Stimulated activated CD8-positive, alpha-beta memory T cell treated with anti-CD3 and anti-CD28 coated beads, Interleukin-4, amount 100 ng/mL, for 4 hours (primary cell): ENCODE results near the gene GSK3B.

Experiments used
- DNase-seq, 2 donors: peaks; one replicate each; pipeline ENCODE4 v3.0.0-alpha.2; 2020; ENCODE audit warnings: low read depth in 2 of 2, low spot score in 1 of 2

GSK3B gene

DNA sequence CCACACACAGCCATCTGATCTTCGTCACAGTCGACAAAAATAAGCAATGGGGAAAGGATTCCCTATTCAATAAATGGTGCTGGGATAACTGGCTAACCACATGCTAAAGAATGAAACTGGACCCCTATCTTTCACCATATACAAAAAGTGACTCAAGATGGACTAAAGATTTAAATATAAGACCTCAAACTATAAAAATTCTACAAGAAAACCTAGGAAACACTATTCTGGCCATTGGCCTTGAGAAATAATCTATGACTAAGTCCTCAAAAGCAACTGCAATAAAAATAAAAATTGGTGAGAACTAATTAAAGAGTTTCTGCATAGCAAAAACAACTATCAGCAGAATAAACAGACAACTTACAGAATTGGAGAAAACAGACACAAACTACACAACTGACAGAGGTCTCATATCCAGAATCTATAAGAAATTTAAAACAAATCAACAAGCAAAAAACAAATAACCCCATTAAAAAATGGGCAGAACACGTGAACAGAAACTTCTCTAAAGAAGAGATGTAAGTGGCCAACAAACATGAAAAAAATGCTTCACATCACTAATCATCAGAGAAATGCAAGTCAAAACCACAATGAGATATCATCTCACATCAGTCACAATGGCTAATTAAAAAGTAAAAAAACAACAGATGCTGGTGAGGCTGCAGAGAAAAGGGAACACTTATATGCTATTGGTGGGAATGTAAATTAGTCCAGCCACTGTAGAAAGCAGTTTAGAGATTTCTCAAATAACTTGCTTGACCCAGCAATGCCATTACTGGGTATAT lies 208.3 kb downstream of the GSK3B start:
- DNase-seq = no peak

DNA sequence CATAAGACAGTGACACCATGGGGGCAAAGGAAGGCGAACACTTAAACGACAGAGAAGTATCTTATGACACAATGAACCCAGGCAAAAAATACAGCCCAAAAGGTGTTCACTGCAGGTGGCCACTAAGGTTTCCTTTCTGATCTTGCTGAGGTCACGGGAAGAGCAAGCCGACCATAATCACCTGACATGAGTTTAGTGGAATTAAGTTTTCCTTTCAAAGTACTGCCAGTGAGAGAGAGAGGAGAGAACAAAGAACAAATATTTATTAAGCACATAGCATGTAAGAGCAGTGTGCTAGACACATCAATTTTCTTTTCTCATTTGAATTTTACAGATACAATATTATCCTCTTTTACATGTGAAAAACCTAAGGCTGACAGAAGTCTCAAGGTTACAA lies 210.1 kb downstream of the GSK3B start:
- no peak for DNase-seq

DNA sequence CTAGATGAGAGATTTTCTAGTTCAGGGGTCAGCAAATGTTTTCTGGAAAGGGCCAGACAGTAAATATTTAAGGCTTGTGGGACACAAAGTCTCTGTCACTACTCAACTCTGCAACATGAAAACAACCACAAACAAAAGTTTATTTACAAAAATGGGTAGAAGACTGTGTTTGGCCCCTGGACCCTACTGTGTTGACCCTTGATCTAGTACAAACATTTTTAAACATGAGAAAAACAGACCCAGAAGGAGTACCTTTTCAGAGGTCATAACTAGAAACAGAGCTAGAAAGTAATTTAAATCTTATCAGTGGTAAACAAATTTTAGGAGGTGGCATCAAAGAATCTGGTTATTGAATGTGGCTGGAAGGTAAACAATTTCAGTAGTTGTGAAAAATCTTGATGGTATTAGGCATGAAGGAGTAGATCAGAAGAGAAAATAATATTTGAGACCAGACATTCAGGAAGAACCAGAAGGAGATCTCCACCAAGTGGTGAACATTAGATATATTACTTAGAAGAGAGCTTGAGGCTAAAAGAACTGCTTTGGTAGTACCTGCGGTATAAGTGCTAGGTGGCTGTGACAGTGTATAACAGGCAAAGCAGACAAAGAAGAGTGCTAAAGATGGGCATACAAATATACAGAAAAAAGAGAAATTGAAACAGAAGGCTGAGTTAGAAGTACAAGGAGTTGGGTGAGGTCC lies 210.6 kb downstream of the GSK3B start:
- no peak for DNase-seq

DNA sequence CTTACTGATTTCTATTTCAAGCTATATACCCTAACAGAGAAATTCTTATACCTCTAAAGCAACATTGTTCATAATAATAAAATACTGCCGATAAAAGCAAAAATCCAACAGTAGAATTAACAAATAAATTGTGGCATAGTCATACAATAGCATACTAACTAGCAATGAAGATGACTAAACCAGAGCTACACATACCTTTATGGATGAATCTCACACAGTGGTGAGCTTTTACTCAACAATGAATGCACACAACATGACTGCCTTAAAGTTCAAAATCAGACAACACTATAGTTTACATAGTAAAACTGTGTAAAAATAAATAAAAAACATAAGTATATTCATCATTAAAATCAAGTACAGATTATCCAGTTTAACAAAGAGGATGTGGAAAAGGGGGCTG lies 213.3 kb downstream of the GSK3B start:
- DNase-seq = no peak

DNA sequence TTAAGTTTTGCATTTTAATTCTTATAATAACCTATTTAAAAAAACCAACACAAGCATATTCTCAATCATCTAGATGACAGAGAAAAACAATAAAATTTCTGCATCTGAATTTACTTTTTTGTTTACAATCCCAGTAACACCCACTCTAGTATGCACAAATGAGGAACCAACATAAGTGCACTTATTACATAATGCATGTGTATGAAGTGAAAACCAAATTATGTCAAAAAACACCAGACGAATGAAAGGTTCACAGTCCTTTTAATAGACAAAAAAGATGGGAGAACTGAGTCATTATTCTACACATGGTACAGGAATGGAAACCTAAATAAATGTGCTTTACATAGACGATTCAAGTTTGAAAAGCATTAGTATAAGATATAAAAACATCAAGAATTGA lies 220.6 kb downstream of the GSK3B start:
- DNase-seq = no peak

DNA sequence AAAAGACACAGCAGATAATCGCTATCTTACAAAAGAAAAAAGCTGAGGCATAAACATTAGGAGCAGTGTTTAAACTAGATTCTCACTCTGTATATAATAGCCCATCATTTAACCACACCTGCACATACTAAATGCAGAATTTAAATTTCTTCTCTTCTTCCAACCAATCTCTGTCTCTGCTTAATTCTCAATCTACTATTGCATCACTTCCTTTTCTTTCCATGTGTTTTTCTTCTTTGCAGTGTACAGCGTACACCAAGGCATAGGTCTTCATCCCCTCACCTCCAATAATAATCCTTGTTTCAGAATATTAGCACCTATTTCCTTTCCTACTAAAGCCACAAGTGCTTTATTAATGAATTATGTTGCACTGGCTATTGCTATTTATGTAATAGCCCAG lies 221.5 kb downstream of the GSK3B start:
- DNase-seq = no peak

DNA sequence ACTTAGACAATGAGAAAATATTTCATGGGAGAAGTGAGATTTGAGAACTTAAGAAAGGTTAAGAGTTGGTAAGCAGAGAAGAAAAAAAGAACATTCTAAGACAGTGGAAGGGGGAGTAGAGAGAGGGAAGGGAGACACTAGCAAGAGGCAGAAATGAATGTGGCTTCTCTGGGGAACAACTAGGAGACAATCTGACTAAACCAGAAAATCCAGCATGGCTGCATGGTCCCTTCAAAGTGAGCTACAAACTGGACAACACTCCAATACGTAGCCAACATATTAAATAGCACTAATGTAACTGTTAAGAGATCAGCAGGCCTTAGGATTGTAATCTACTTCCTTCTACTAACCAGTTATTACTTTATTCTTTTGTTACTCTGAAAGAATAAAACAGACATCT lies 222.7 kb downstream of the GSK3B start:
- no peak for DNase-seq

DNA sequence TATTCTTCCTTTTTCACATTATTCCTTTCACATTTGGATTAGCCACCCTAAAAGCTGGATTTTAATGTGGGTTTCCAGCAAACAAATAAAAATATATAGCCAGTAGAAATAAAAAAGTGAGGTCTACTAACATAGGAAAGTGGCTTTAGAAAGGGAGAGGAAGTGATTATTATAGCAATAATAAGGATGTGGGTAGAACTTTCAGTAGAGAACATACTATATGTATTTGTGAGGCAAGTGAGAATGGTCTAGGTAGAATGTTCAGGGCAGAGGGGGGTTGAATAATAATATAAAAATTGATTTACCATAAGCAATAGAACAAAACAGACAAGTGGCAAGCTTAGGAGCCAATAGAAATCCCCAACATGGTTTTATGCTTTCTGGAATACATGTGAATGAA lies 223.7 kb downstream of the GSK3B start:
- no peak for DNase-seq

DNA sequence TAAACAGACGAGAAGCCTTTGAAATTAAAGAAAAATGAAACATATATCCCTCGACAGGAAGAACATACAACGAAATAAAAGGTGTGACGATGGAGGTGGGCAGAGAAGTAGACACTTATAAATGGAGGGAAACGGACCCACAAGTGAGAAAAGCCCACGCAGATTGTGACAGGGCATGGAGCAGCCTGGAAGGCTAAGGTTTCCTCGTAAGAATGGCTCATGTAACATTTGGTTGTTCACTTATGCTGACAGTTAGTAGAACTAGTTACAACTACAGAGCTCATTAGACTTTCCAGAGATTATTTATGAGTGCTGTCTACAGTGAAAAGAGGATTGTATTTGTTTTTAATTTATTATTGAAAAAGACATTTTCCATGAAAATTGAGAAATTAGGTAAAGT lies 229.8 kb downstream of the GSK3B start:
- no peak for DNase-seq

DNA sequence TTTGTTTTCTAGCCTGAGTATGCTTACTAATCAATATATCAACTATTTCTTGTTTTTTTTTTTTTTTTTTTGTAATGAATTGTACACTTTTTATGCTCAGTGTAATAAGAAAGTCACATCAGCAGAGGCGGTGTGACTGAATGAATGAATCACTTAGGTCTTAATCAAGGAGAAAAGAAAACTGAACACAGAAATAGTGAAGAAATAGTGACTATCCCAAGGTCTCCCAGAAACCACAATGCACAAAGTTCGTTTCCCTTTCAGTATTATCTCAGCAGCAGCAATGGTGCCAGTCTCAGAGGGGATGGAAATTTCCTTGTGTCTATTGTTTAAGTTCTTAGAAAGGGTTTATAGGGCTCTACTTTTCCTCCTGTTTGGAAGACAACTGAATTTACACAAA lies 231.6 kb downstream of the GSK3B start:
- DNase-seq = no peak

DNA sequence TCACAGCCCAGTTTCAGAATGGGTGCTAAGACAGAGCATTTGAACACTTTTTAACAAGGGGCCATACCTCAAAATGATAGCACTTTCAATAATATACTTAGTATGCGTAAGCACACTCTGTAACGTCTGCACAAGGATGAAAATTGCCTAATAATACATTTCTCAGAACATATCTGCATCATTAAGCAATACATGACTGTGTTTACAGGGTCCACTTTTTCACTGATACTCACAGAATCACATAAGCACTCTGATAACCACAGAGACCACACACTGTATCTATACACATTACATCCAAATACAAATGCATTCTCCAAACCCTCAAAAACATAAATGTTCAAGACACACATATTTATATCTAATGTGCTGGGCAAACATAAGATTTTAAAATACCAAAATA lies 232.6 kb downstream of the GSK3B start:
- DNase-seq = no peak

DNA sequence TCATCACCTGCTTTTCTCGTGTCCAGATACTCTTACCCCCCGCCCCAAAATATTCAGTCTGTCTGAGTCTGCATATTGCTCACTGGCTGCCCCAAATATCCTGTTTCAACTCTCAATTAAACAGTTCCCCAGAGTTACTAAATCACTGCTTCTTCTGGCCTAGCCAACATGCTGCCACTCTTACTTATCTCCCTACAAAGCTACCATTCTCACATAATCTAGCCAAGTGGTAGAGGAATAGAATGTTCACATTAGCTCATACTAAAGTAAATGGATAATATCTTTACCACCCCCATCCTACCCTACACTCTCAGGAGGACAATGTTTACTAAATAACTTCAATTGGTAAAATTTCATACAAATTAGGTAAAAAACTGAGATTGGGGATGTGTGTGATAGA lies 234.5 kb downstream of the GSK3B start:
- DNase-seq = no peak

DNA sequence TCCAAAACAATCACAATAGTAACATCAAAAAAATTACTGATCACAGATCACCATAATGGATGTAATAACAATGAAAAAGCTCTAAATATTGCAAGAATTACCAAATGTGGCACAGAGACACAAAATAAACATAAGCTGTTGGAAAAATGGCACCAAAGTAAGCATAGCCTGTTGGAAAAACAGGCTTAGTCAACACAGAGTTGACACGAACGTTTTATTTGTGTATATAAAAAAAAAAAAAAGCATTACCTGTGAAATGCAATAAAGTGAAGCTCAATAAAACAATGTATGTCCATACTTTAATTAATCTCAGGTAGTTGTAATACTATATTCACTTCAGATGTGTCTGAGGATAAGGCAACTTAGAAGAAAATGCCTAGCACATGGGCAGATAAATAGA lies 235.3 kb downstream of the GSK3B start:
- DNase-seq = no peak

DNA sequence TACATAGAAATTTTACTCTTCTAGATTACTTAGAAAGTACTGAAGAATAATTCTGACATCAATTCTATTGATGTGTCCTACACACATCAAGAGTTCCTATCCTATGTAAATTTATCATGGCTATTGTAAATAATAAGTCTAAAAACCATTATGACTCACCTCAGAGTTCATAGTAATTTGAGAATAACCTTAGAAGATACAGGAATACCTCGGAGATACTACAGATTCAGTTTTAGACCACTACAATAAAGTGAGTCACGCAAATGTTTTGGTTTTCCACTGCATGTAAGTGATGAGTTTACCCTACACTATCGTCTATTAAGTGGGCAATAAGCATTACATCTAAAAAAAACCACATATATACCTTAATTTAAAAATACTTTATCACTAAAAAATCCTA lies 237.6 kb downstream of the GSK3B start:
- no peak for DNase-seq

DNA sequence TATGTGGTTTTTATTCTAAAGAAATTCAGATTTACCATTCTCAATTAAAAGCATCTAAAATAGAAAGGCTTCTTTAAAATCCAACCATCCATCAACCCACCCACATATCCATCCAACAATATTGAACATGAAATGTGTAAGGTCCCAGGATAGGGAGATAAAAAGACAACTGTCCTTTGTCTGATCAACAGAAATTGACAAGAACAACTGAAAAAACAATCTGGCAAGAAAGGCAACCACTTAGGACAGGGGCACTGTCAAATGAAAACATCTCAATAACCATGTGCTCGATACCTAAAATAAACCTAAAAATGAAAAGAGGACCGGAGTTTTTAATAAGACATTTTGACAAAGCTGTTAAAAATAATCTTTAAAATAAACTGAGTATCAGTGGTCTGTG lies 245.1 kb downstream of the GSK3B start:
- DNase-seq = no peak

DNA sequence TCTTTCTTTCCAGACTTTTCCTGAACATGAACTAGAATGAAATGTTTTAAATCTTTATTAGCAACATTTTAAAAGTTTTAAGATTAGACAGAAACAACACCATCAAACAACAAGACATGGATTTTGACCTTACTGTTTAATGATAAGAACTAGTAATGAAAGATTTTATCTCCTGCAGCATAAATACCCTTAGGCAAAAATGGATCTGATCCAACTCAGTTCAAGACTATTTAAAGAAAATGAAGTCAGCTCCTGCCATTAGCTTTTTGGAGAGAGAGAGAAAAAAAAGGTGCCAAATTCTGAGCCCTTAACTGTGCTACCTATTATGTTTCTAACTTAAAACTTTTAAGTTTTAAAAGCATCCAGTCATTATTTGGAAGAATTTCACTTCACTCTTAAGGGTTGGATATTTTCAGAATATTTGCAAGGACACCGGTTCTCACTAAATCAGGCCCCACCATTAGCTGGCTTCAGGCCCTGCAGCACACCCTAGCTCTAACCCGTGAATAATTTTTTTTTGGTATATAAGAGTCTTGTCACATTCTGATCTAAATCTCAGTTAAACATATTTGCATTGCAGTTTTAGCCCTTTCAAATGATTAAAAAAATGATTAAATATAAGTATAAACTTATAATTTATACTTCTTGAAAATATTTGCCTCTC lies 252.3 kb downstream of the GSK3B start:
- DNase-seq = no peak

DNA sequence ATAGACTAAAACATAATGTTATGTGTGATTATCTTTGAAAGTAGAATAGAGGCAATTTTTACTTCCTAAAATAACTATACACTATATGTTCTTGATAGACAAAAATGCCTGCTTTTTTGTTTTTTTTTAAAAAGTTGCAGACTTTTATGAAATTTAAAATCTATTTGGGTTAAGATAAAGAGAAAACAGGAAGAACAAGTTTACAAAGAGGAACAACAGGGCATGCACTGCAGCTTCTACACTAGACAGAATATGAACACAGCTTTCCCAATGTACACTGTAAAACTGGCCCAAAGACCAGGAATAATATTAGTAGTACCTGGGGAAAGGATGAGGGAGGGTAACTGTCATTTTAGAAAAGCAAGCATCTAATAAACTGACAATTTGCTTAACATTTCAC lies 258.7 kb downstream of the GSK3B start:
- no peak for DNase-seq

DNA sequence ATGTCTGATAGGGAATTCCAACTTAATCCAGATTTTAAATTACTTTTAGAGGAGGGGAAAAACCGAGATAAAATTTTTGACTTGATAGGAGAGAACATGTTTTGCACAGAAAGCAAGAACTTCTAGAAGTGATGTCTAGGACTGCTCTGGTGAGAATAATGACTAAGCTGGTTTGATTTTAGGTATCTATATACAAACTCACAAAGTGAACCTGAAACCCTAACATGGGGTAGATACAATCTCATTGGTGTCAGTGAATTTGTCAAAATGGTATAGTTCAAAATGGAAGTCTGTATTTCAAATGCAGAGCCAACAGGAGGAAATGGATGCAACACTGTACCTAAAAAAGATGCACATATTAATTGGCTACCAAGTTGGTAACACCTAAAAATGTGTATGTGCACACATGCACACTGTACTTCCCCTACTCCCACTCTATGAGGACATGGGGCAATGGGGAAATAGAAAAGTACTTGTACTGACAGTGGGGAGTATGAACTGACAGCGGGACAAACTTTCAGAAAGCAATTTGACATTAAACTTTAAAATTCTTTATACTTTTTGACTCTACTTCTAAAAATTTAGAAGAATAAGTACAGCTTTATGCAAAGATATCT lies 259.4 kb downstream of the GSK3B start:
- DNase-seq = no peak

DNA sequence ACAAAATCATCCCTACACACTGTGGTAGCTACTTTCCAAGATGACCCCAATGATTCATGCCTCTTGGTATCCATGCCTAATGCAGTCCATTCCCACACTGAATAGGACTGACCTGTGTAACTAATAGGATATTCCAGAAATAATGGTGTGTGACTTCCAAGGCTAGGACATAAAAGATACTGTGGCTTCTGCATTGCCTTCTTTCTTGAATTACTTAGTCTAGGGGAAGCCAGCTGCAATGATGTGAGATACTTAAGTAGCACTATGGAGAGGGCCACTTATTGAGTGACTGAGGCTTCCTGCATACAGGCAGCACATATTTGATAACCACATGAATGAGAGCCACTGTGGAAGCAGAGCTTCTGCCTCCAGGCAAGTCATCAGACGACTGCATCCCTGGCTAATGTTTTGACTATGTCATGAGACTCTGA lies 262.3 kb downstream of the GSK3B start:
- no peak for DNase-seq

DNA sequence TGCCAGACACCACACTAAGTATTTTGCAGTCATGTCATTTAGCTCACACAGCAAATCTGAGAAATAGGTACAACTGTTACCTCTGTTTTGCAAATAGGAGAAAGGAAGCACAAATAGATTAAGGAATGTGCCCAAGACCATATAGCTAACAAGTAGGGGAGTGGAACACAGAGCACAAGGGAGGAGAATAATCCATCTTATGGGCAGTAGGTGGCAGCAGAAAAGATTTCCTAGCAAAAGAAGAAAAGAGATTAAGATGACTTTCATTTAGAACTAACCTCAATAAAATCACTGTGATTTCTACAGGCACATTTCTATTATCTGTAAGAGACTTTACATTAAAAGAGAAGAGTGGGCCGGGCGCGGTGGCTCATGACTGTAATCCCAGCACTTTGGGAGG lies 263.2 kb downstream of the GSK3B start:
- no peak for DNase-seq

DNA sequence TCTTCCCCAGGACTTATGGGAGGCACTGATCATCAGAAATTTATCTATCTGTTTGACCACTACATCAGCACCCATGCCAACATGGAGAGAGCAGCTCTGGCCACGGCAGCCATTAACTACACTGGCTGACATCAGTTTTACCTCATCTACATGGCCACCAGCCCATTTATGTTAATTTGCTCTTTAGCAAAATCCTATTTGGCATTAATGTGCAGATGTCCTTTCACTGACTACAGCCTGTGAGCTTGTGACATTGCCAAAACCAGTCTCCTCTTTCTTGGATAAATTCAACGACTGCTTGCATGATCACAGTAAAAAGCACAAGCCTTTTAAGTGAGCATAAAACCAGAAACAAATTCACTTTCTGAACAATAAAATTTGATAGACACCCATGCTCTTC lies 264.8 kb downstream of the GSK3B start:
- no peak for DNase-seq
